B cell (primary cell): ENCODE data around the gene CYGB. TPM values are rescaled to one million over a fixed set of nuclear protein-coding genes. Genes with fewer than 3 reads are reported as not detected.

Experiments used
- ATAC-seq: fragments of 200-7000 bp; cut with Tn5 transposase; one replicate; pipeline ENCODE4 v1.10.0; 2021; ENCODE audit warnings: low read depth, mild to moderate bottlenecking, moderate number of reproducible peaks, moderate library complexity
- CTCF ChIA-PET: fragments of 350-600 bp; sonication (Branson Sonifier 250); formaldehyde crosslinking; loops from one replicate; lab custom pipeline; 2021; ENCODE audit warnings: antibody characterized with exemption, inconsistent platforms; lab: Charles Lee
- POLR2A ChIA-PET: fragments of 350-600 bp; sonication (Branson Sonifier 250); formaldehyde crosslinking; loops from one replicate; lab custom pipeline; 2021; ENCODE audit warnings: antibody characterized with exemption; lab: Charles Lee
- DNase-seq: peaks from one replicate; pipeline ENCODE4 v3.0.0; 2013
- H2AFZ ChIP-seq: 2 replicates; pipeline ENCODE4 v1.6.1; 2012; ENCODE audit warnings: mild to moderate bottlenecking, low read depth, low read length; ENCODE audit not compliant: insufficient read depth, poor library complexity, severe bottlenecking
- H3K27ac ChIP-seq, 2 donors: 1 replicate in 1 of 2; 2 replicates in 1 of 2; pipeline ENCODE4 v1.5.1; 2012 to 2013; ENCODE audit warnings: low read length in 2 of 2, mild to moderate bottlenecking in 2 of 2, moderate library complexity in 1 of 2
- H3K27me3 ChIP-seq, 4 experiments: fragments of 200-600 bp in 1 of 4; sonication (generic) in 1 of 4; replicated peaks in 1 of 4; 1 replicate in 2 of 4; 2 replicates in 2 of 4; pipeline versions ENCODE4 v1.6.1 to v1.7.0; 2013 to 2016; ENCODE audit warnings: low read length in 3 of 4, mild to moderate bottlenecking in 2 of 4, mixed read lengths in 1 of 4, moderate library complexity in 1 of 4; ENCODE audit not compliant: insufficient read depth in 4 of 4, control insufficient read depth in 3 of 4; ENCODE audit errors: control extremely low read depth in 1 of 4
- H3K36me3 ChIP-seq, 2 experiments: replicated peaks in 1 of 2; 1 replicate in 1 of 2; 2 replicates in 1 of 2; pipeline versions ENCODE4 v1.6.1 to v1.7.1; 2013; ENCODE audit warnings: low read length in 1 of 2; ENCODE audit not compliant: insufficient read depth in 2 of 2, control insufficient read depth in 1 of 2; ENCODE audit errors: control extremely low read depth in 1 of 2, extremely low read depth in 1 of 2
- H3K4me1 ChIP-seq, 2 donors: fragments of 200-600 bp in 1 of 2; sonication (generic) in 1 of 2; 1 replicate in 1 of 2; 2 replicates in 1 of 2; pipeline versions ENCODE4 v1.5.1 to v1.6.1; 2013 to 2017; ENCODE audit warnings: low read length in 2 of 2; ENCODE audit not compliant: control insufficient read depth in 2 of 2, insufficient read depth in 2 of 2
- H3K4me2 ChIP-seq: replicated peaks from 2 replicates; pipeline ENCODE3; 2012; ENCODE audit warnings: mild to moderate bottlenecking, low read depth, low read length; ENCODE audit not compliant: poor library complexity, severe bottlenecking
- H3K4me3 ChIP-seq, 5 experiments: fragments of 200-600 bp in 1 of 5; sonication (generic) in 1 of 5; 1 replicate in 3 of 5; 2 replicates in 2 of 5; pipeline versions ENCODE4 v1.5.1 to v1.7.0; 2011 to 2016; ENCODE audit warnings: low read length in 4 of 5, mild to moderate bottlenecking in 4 of 5, low read depth in 2 of 5, control low read depth in 1 of 5, moderate library complexity in 1 of 5; ENCODE audit not compliant: insufficient read depth in 1 of 5; ENCODE audit errors: control extremely low read depth in 1 of 5, extremely low read depth in 1 of 5
- H3K79me2 ChIP-seq: fragments of 200-600 bp; sonication (generic); one replicate; pipeline ENCODE4 v1.6.0; 2016; ENCODE audit warnings: low read length; ENCODE audit not compliant: control insufficient read depth, insufficient read depth
- H3K9ac ChIP-seq: fragments of 200-600 bp; sonication (generic); 2 replicates; pipeline ENCODE4 v1.6.1; 2017; ENCODE audit warnings: mild to moderate bottlenecking, low read length, moderate library complexity
- H3K9me3 ChIP-seq, 3 donors: one replicate each; pipeline versions ENCODE4 v1.6.1 to v1.7.1; 2013; ENCODE audit warnings: low read length in 2 of 3; ENCODE audit not compliant: control insufficient read depth in 2 of 3, insufficient read depth in 1 of 3; ENCODE audit errors: control extremely low read depth in 1 of 3
- H4K20me1 ChIP-seq: 2 replicates; pipeline ENCODE4 v1.6.0; 2012; ENCODE audit warnings: mild to moderate bottlenecking, low read length; ENCODE audit not compliant: insufficient read depth, control insufficient read depth, poor library complexity, severe bottlenecking
- H3K27ac Mint-ChIP-seq: one replicate; pipeline ENCODE4 v1.8.0; 2021; ENCODE audit warnings: mixed read lengths
- H3K27me3 Mint-ChIP-seq: one replicate; pipeline ENCODE4 v1.8.0; 2021; ENCODE audit warnings: mixed read lengths
- H3K4me1 Mint-ChIP-seq: one replicate; pipeline ENCODE4 v1.8.0; 2021; ENCODE audit warnings: mixed read lengths
- H3K4me3 Mint-ChIP-seq: one replicate; pipeline ENCODE4 v1.8.0; 2021; ENCODE audit warnings: mixed read lengths
- H3K9me3 Mint-ChIP-seq: one replicate; pipeline ENCODE4 v1.8.0; 2022; ENCODE audit warnings: mixed read lengths; ENCODE audit not compliant: insufficient read depth
- EZH2 ChIP-seq: IDR thresholded peaks from 2 replicates; pipeline ENCODE4 v1.6.1; 2012; ENCODE audit warnings: borderline replicate concordance, low read depth, mild to moderate bottlenecking, moderate library complexity, low read length; ENCODE audit not compliant: insufficient read depth, poor library complexity, severe bottlenecking
- WGBS: methylation state at CpG from one replicate; pipeline ENCODE4 v1.1.5; 2013; ENCODE audit warnings: missing lambda C conversion rate; ENCODE audit not compliant: insufficient coverage; 5-methylcytosine and 5-hydroxymethylcytosine counted together
- intact Hi-C: fragments of 100-400 bp; cut with micrococcal nuclease; formaldehyde crosslinking; loops from one replicate; pipeline ENCODE4 v1.10.0; 2022
- polyA plus RNA-seq: library from polyadenylated mRNA; depleted of rRNA; stranded (reverse); fragments of >200 nt; gene quantifications from 2 replicates; pipeline ENCODE4 v1.2.3, GENCODE V29; 2012
- total RNA-seq, 2 donors: library from RNA; stranded (reverse); fragments of 120-200 nt in 1 of 2; gene quantifications; 1 replicate in 1 of 2; 2 replicates in 1 of 2; pipeline versions ENCODE4 v1.2.3 to v1.2.4, GENCODE V29; 2013 to 2022
- TF ChIP-seq, protein P1 (sequence below): fragments of 200-600 bp; IDR thresholded peaks from one replicate; pipeline ENCODE4 v1.8.0; 2022; ENCODE audit warnings: antibody characterized with exemption, mild to moderate bottlenecking

Gene CYGB
- total and polyA plus RNA-seq, 2 donors (not counting 1 experiment from before 2014, with no cell fraction given) = 0.42 to 2.7 TPM

DNA sequence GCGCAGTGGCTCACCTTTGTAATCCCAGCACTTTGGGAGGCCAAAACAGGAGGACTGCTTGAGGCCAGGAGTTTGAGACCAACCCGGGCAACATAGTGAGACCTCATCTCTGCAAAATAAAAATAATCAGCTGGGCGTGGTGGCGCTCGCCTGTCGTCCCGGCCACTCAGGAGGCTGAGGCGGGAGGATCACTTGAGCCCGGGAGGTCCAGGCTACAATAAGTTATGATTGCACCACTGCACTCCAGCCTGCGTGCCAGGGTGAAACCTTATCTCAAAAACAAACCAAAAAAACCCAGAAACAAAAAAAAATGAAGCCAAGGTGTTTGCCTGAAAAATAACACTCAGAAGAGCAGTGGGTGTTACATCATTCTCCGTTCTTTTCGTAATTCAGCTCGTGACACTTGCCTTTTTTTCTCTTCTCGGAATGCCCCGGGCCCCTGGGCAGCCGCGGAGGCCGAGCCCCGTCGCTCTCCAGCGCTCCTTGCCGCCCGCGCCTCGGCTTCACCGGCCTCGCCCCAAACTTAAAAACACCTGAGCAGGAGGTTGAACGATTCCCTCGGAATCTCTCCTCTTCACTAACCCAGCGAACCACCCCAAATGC is 19.4 kb upstream of the CYGB start:
- intact Hi-C loops = loop anchor here (1.0 to 5.0 kb wide), 5 partner anchors 29 to 155 kb away; partner anchors contain the start of gene MXRA7
- 43% methylated on average over 29 of the region's 30 CpGs for WGBS
- H3K27ac ChIP-seq = peak overlapping the region; percentile 81 to 98
- no peaks in the 10 kb centered on the region for H3K9me3 ChIP-seq
- DNase-seq (peak; percentile 79), ATAC-seq (peak; percentile 34)
- TF ChIP-seq EZH2 = no peak
- TF ChIP-seq, protein P1, sequence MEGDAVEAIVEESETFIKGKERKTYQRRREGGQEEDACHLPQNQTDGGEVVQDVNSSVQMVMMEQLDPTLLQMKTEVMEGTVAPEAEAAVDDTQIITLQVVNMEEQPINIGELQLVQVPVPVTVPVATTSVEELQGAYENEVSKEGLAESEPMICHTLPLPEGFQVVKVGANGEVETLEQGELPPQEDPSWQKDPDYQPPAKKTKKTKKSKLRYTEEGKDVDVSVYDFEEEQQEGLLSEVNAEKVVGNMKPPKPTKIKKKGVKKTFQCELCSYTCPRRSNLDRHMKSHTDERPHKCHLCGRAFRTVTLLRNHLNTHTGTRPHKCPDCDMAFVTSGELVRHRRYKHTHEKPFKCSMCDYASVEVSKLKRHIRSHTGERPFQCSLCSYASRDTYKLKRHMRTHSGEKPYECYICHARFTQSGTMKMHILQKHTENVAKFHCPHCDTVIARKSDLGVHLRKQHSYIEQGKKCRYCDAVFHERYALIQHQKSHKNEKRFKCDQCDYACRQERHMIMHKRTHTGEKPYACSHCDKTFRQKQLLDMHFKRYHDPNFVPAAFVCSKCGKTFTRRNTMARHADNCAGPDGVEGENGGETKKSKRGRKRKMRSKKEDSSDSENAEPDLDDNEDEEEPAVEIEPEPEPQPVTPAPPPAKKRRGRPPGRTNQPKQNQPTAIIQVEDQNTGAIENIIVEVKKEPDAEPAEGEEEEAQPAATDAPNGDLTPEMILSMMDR = no peak
- Mint-ChIP-seq H3K9me3 (no peaks in the 10 kb centered on the region), H3K4me3 (peak overlapping the region; percentile 100), H3K27ac (peak overlapping the region; percentile 97), H3K27me3 (no peaks in the 10 kb centered on the region), H3K4me1 (peaks cover 61% of the 10 kb centered on the region)
- H4K20me1 ChIP-seq = peaks cover 18% of the 10 kb centered on the region
- H3K79me2 ChIP-seq = peaks cover 49% of the 10 kb centered on the region
- CTCF ChIA-PET = interaction anchor here (0.7 to 7.1 kb wide), 19 partner anchors 10 to 253 kb away, joined by 3 to 84 read pairs (median 4); partner anchors contain the start of gene ST6GALNAC2
- peak overlapping the region; percentile 76 to 94 (median 88) for H3K4me3 ChIP-seq
- H3K4me2 ChIP-seq = peak overlapping the region; percentile 87
- H3K4me1 ChIP-seq = peaks cover 16 to 37% of the 10 kb centered on the region in 2 donors
- H3K9ac ChIP-seq = peak overlapping the region; percentile 79
- no peaks in the 10 kb centered on the region for H3K27me3 ChIP-seq
- H3K36me3 ChIP-seq = peaks cover 1 to 14% of the 10 kb centered on the region in 2 experiments
- POLR2A ChIA-PET = interaction anchor here (0.6 to 3.0 kb wide), 13 partner anchors 10 to 292 kb away, joined by 3 to 30 read pairs (median 3); partner anchors contain the start of gene ST6GALNAC2
- H2AFZ ChIP-seq = peak overlapping the region; percentile 81

DNA sequence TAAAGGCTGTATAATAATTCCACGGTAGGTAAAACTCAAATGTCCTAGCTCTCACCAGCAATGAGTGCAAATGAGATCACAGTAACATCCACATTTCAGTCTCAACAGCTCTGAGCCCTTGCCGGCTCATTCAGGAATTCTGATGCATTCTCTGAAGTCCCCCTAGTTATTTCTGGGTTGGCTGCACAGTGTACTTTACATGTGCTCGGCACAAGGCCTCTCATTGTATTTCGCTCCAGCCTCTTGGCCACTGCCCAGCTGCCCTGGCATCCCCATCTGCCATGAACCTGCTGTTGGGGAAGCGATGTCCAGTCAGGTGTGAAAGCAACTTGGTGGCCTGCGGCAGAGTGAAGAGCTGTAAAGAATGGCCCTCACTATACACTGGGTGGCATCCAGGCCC is 16.6 kb upstream of the CYGB start:
- H2AFZ ChIP-seq = no peak overlapping the region
- 72% methylated on average over 5 of the region's 6 CpGs for WGBS
- Mint-ChIP-seq H3K4me1 (peaks cover 49% of the 10 kb centered on the region), H3K27me3 (no peaks in the 10 kb centered on the region), H3K27ac (no peak overlapping the region), H3K4me3 (no peak overlapping the region), H3K9me3 (no peaks in the 10 kb centered on the region)
- no peak for TF ChIP-seq EZH2
- TF ChIP-seq, protein P1 = no peak
- H3K9me3 ChIP-seq = no peaks in the 10 kb centered on the region
- no peak overlapping the region for H3K4me3 ChIP-seq
- DNase-seq (no peak), ATAC-seq (no peak)
- no peaks in the 10 kb centered on the region for H3K27me3 ChIP-seq
- H3K4me1 ChIP-seq = peaks cover 15 to 23% of the 10 kb centered on the region in 2 donors
- peaks cover 6% of the 10 kb centered on the region for H4K20me1 ChIP-seq
- no peak overlapping the region for H3K4me2 ChIP-seq
- H3K79me2 ChIP-seq = peaks cover 30% of the 10 kb centered on the region
- H3K9ac ChIP-seq = no peak overlapping the region
- no peaks in the 10 kb centered on the region for H3K36me3 ChIP-seq
- ChIA-PET POLR2A (interaction anchor here (0.6 kb wide), 1 partner anchor 699 kb away, joined by 11 read pairs; the partner anchor contains the start of gene WBP2), CTCF (interaction anchor here (2.0 kb wide), 1 partner anchor 31 kb away, joined by 10 read pairs; no protein-coding TSS in a partner anchor)
- H3K27ac ChIP-seq = no peak overlapping the region
- intact Hi-C loops = no loop called here
